GM19043 (cell line): ENCODE measurements around the gene HHLA2.

Source experiments
- ATAC-seq: cut with Tn5 transposase; IDR thresholded peaks from one replicate; pipeline ENCODE4 v1.9.1; 2021; ENCODE audit warnings: low read depth; ENCODE audit not compliant: unreplicated experiment

Gene HHLA2

GRCh38 chr3:108298056-108298455 lies 1.7 kb downstream of the HHLA2 start:
- ATAC-seq = no peak

- no peak for ATAC-seq
Measured at GRCh38 chr3:108300103-108300849, 3.9 kb downstream of the HHLA2 start.

GRCh38 chr3:108301695-108302404 lies 5.5 kb downstream of the HHLA2 start:
- ATAC-seq = no peak

GRCh38 chr3:108302570-108302969 lies 6.2 kb downstream of the HHLA2 start:
- ATAC-seq = no peak

- no peak for ATAC-seq
Measured at GRCh38 chr3:108305484-108306172, 9.3 kb downstream of the HHLA2 start.

GRCh38 chr3:108311797-108312196 lies 15.4 kb downstream of the HHLA2 start:
- ATAC-seq = no peak

GRCh38 chr3:108312656-108313055 lies 16.3 kb downstream of the HHLA2 start:
- no peak for ATAC-seq

- ATAC-seq = no peak
Measured at GRCh38 chr3:108315767-108316301, 19.5 kb downstream of the HHLA2 start.

- ATAC-seq = no peak
Measured at GRCh38 chr3:108319428-108320082, 23.2 kb downstream of the HHLA2 start.

GRCh38 chr3:108320746-108321350 lies 24.5 kb downstream of the HHLA2 start:
- ATAC-seq = no peak

GRCh38 chr3:108322352-108322751 lies 26.0 kb downstream of the HHLA2 start:
- ATAC-seq = no peak

- ATAC-seq = no peak
Measured at GRCh38 chr3:108324177-108324576, 27.8 kb downstream of the HHLA2 start.

- no peak for ATAC-seq
Measured at GRCh38 chr3:108327168-108327567, 30.8 kb downstream of the HHLA2 start.

GRCh38 chr3:108328821-108329486 lies 32.6 kb downstream of the HHLA2 start:
- no peak for ATAC-seq

- no peak for ATAC-seq
Measured at GRCh38 chr3:108329508-108329907, 33.2 kb downstream of the HHLA2 start.

GRCh38 chr3:108329947-108330346 lies 33.6 kb downstream of the HHLA2 start:
- ATAC-seq = no peak

- no peak for ATAC-seq
Measured at GRCh38 chr3:108331792-108332191, 35.4 kb downstream of the HHLA2 start.

- ATAC-seq = no peak
Measured at GRCh38 chr3:108333961-108334360, 37.6 kb downstream of the HHLA2 start.

GRCh38 chr3:108334701-108335100 lies 38.4 kb downstream of the HHLA2 start:
- no peak for ATAC-seq
